ENCODE results near the gene SLC4A2.
"Not testable (repeated sequence)": the region's sequence is repeated elsewhere in the genome, so short reads cannot be mapped to it uniquely, and the experiment has no call there.

Gene SLC4A2

GRCh38 chr7:151043449-151043848, 15.9 kb upstream of the SLC4A2 start:
- H3K36me3 ChIP-seq (ENCODE audit: control insufficient read depth, insufficient read depth, low read length), result peaks cover 27% of the 10 kb centered on the region
- H3K9me3 ChIP-seq (ENCODE audit: control insufficient read depth, low read length); H3K4me3 ChIP-seq (ENCODE audit: insufficient read depth, low read depth, low read length, poor library complexity, severe bottlenecking); DNase-seq; H3K27ac ChIP-seq (ENCODE audit: insufficient read depth, low read length, poor library complexity, severe bottlenecking); H3K4me1 ChIP-seq (ENCODE audit: control insufficient read depth, insufficient read depth, low read length, poor library complexity, severe bottlenecking); H3K27me3 ChIP-seq (replicated peaks; ENCODE audit: control insufficient read depth, insufficient read depth, low read length, poor library complexity, severe bottlenecking): not testable (repeated sequence)

DNA sequence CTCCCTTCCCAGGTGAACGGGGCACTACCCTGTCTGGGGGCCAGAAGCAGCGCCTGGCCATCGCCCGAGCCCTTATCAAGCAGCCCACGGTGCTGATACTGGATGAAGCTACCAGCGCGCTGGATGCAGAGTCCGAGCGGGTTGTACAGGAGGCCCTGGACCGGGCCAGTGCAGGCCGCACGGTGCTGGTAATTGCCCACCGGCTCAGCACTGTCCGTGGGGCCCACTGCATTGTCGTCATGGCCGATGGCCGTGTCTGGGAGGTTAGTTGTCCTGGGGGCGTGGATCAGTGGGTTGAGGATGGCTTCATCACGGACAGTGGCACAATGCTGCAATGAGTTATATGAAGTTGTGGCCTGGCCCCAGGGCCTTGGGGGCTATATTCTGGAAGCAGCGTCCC, 15.4 kb upstream of the SLC4A2 start:
- Histone ChIP-seq H3K4me3 (ENCODE audit: insufficient read depth, low read depth, low read length, poor library complexity, severe bottlenecking) (no peak overlapping the region), H3K27ac (ENCODE audit: insufficient read depth, low read length, poor library complexity, severe bottlenecking) (no peak overlapping the region), H3K4me1 (ENCODE audit: control insufficient read depth, insufficient read depth, low read length, poor library complexity, severe bottlenecking) (peaks cover 4% of the 10 kb centered on the region), H3K36me3 (ENCODE audit: control insufficient read depth, insufficient read depth, low read length) (peaks cover 27% of the 10 kb centered on the region), H3K27me3 (replicated peaks; ENCODE audit: control insufficient read depth, insufficient read depth, low read length, poor library complexity, severe bottlenecking) (no peaks in the 10 kb centered on the region), H3K9me3 (ENCODE audit: control insufficient read depth, low read length) (no peaks in the 10 kb centered on the region)
- DNase-seq, result no peak

- Histone ChIP-seq H3K36me3 (ENCODE audit: control insufficient read depth, insufficient read depth, low read length) (peaks cover 27% of the 10 kb centered on the region), H3K9me3 (ENCODE audit: control insufficient read depth, low read length) (no peaks in the 10 kb centered on the region), H3K4me1 (ENCODE audit: control insufficient read depth, insufficient read depth, low read length, poor library complexity, severe bottlenecking) (no peaks in the 10 kb centered on the region), H3K27ac (ENCODE audit: insufficient read depth, low read length, poor library complexity, severe bottlenecking) (no peak overlapping the region), H3K27me3 (replicated peaks; ENCODE audit: control insufficient read depth, insufficient read depth, low read length, poor library complexity, severe bottlenecking) (no peaks in the 10 kb centered on the region), H3K4me3 (ENCODE audit: insufficient read depth, low read depth, low read length, poor library complexity, severe bottlenecking) (no peak overlapping the region)
- no peak for DNase-seq
These were observed 14.1 kb upstream of the SLC4A2 start for GRCh38 chr7:151045262-151045661.

GRCh38 chr7:151045967-151046366, 13.4 kb upstream of the SLC4A2 start:
- no peaks in the 10 kb centered on the region for H3K27me3 ChIP-seq (replicated peaks; ENCODE audit: control insufficient read depth, insufficient read depth, low read length, poor library complexity, severe bottlenecking)
- no peaks in the 10 kb centered on the region for H3K9me3 ChIP-seq (ENCODE audit: control insufficient read depth, low read length)
- H3K36me3 ChIP-seq (ENCODE audit: control insufficient read depth, insufficient read depth, low read length), result peaks cover 27% of the 10 kb centered on the region
- no peak overlapping the region for H3K27ac ChIP-seq (ENCODE audit: insufficient read depth, low read length, poor library complexity, severe bottlenecking)
- H3K4me1 ChIP-seq (ENCODE audit: control insufficient read depth, insufficient read depth, low read length, poor library complexity, severe bottlenecking), result peaks cover 4% of the 10 kb centered on the region
- no peak for DNase-seq
- H3K4me3 ChIP-seq (ENCODE audit: insufficient read depth, low read depth, low read length, poor library complexity, severe bottlenecking), result no peak overlapping the region

DNA sequence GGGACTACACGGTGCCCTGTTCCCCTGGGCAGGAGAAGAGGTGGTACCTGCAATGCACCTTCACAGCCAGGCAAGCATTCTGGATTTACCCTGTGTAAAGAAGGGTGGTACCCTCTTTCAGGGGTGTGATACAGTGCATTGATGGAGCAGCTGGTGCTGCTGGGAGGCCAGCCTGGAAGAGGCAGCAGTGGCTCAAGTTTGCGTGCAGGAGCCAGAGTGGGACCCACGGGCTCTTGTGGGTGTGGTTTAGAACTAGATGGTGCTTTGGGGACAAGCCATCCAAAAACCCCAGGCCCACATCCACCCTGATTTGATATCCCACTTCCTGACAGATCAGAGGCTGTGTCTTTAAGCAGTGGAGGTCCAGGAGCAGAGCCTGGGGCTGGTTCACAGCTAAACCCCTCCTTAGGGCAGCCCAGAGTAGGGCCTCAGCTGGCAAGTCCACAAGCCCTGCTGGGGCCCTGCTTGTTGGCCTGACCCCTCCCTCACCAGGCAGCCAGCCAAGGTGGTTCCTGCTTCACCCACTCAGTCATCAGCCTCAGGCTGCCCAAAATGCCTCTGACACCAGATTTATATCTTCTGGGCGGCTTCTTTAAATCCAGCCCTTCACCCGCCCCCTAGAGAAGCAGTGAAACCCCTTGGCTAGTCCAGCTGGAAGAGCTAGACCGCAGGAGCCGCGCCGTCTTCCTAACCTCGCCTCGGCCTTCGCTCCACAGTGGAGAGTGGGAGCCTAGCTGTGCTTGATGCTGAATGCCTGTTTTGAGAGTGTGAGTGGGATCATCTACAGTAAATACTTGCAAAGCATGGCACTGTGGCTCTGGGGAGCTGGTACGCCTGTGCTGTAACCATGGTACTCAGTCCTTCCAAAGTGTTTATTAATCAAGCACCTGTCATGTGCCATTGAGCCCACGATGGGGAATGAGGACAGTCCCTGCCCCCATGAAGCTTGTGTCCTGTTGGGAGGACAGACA, 12.5 kb upstream of the SLC4A2 start:
- Histone ChIP-seq H3K4me3 (ENCODE audit: insufficient read depth, low read depth, low read length, poor library complexity, severe bottlenecking) (no peak overlapping the region), H3K27ac (ENCODE audit: insufficient read depth, low read length, poor library complexity, severe bottlenecking) (no peak overlapping the region), H3K4me1 (ENCODE audit: control insufficient read depth, insufficient read depth, low read length, poor library complexity, severe bottlenecking) (peaks cover 6% of the 10 kb centered on the region), H3K9me3 (ENCODE audit: control insufficient read depth, low read length) (no peaks in the 10 kb centered on the region), H3K36me3 (ENCODE audit: control insufficient read depth, insufficient read depth, low read length) (peaks cover 27% of the 10 kb centered on the region), H3K27me3 (replicated peaks; ENCODE audit: control insufficient read depth, insufficient read depth, low read length, poor library complexity, severe bottlenecking) (no peaks in the 10 kb centered on the region)
- no peak for DNase-seq

DNA sequence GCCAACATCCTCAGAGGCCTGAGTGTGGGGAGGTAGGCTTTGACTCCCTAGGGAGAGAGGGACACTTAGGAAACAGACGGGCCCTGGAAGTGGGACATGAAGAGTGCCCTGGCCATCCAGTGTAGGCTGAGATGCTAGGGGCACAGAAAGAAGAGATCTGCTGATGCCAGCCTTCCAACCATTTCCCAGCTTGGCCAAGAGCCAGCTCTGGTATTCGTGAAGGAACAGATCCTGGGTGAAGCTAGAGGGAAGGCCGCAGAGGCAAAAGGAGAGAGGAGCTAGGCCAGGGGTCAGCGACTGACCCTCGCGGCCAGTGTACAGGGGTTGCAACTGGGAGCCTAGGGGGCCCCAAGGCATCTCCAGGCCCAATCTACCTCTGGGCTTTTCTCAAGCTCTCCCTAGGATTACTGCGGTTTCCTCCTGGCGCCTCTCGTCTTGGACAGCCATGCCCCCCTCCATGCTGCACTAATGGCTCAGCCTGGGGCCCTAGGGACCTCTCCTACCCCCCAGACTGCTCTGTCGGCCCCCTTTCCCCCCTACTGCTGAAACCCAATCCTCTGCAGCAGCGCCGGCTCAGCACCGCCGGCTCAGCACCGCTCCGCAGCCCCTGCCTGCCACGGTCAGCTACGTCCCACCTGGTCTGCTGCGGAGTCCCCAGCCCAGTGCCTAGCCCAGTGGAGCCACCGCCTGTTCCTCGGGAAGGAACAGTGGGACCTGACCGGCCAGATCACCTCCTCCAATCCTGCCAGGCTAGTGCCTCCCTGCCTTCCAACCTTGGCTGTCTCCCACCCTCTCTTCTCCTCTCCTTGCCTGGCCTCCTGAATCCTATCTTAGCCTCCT, 11.2 kb upstream of the SLC4A2 start, which contains the start of gene ASIC3:
ASIC3 (plus strand) TSS at position 556 of the 840 bp plus-strand sequence. CDS start 355 bp downstream, outside the sequence.
- Histone ChIP-seq H3K27ac (ENCODE audit: insufficient read depth, low read length, poor library complexity, severe bottlenecking) (no peak within 1 kb of the TSS), H3K27me3 (replicated peaks; ENCODE audit: control insufficient read depth, insufficient read depth, low read length, poor library complexity, severe bottlenecking) (no peaks in the 10 kb centered on the region), H3K36me3 (ENCODE audit: control insufficient read depth, insufficient read depth, low read length) (peaks cover 18% of the 10 kb centered on the region), H3K4me3 (ENCODE audit: insufficient read depth, low read depth, low read length, poor library complexity, severe bottlenecking) (no peak within 1 kb of the TSS), H3K4me1 (ENCODE audit: control insufficient read depth, insufficient read depth, low read length, poor library complexity, severe bottlenecking) (peaks cover 6% of the 10 kb centered on the region), H3K9me3 (ENCODE audit: control insufficient read depth, low read length) (no peaks in the 10 kb centered on the region)
- DNase-seq, result no peak

DNA sequence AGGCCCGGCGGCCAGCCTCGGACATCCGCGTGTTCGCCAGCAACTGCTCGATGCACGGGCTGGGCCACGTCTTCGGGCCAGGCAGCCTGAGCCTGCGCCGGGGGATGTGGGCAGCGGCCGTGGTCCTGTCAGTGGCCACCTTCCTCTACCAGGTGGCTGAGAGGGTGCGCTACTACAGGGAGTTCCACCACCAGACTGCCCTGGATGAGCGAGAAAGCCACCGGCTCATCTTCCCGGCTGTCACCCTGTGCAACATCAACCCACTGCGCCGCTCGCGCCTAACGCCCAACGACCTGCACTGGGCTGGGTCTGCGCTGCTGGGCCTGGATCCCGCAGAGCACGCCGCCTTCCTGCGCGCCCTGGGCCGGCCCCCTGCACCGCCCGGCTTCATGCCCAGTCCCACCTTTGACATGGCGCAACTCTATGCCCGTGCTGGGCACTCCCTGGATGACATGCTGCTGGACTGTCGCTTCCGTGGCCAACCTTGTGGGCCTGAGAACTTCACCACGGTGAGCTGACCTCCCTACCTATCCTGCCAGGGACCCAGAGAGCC, 10.4 kb upstream of the SLC4A2 start:
- H3K27me3 ChIP-seq (replicated peaks; ENCODE audit: control insufficient read depth, insufficient read depth, low read length, poor library complexity, severe bottlenecking), result no peaks in the 10 kb centered on the region
- peaks cover 6% of the 10 kb centered on the region for H3K4me1 ChIP-seq (ENCODE audit: control insufficient read depth, insufficient read depth, low read length, poor library complexity, severe bottlenecking)
- no peak overlapping the region for H3K27ac ChIP-seq (ENCODE audit: insufficient read depth, low read length, poor library complexity, severe bottlenecking)
- H3K36me3 ChIP-seq (ENCODE audit: control insufficient read depth, insufficient read depth, low read length), result peaks cover 16% of the 10 kb centered on the region
- DNase-seq, result no peak
- no peaks in the 10 kb centered on the region for H3K9me3 ChIP-seq (ENCODE audit: control insufficient read depth, low read length)
- no peak overlapping the region for H3K4me3 ChIP-seq (ENCODE audit: insufficient read depth, low read depth, low read length, poor library complexity, severe bottlenecking)

DNA sequence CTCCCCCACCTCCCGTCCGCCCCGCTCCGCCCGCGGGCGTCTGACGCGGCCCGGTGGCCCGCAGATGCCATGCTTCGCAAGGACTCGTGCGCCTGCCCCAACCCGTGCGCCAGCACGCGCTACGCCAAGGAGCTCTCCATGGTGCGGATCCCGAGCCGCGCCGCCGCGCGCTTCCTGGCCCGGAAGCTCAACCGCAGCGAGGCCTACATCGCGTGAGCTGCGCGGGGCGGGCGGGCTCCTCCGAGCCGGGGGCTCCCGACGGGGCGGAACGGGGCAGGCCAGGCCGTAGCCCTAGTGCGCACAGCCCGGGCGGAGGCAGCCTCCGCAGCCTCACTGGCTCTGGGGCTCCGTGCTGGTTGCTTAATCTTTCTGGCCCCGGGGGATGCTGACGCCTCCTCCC, 8.3 kb upstream of the SLC4A2 start:
- Histone ChIP-seq H3K36me3 (ENCODE audit: control insufficient read depth, insufficient read depth, low read length) (peaks cover 5% of the 10 kb centered on the region), H3K4me3 (ENCODE audit: insufficient read depth, low read depth, low read length, poor library complexity, severe bottlenecking) (no peak overlapping the region), H3K9me3 (ENCODE audit: control insufficient read depth, low read length) (no peaks in the 10 kb centered on the region), H3K27ac (ENCODE audit: insufficient read depth, low read length, poor library complexity, severe bottlenecking) (no peak overlapping the region), H3K27me3 (replicated peaks; ENCODE audit: control insufficient read depth, insufficient read depth, low read length, poor library complexity, severe bottlenecking) (no peaks in the 10 kb centered on the region), H3K4me1 (ENCODE audit: control insufficient read depth, insufficient read depth, low read length, poor library complexity, severe bottlenecking) (peaks cover 6% of the 10 kb centered on the region)
- peak; percentile 27 to 35 (median 31) for DNase-seq

- no peak for DNase-seq
- Histone ChIP-seq H3K27ac (ENCODE audit: insufficient read depth, low read length, poor library complexity, severe bottlenecking) (no peak overlapping the region), H3K9me3 (ENCODE audit: control insufficient read depth, low read length) (no peaks in the 10 kb centered on the region), H3K4me1 (ENCODE audit: control insufficient read depth, insufficient read depth, low read length, poor library complexity, severe bottlenecking) (peaks cover 14% of the 10 kb centered on the region), H3K4me3 (ENCODE audit: insufficient read depth, low read depth, low read length, poor library complexity, severe bottlenecking) (no peak overlapping the region), H3K36me3 (ENCODE audit: control insufficient read depth, insufficient read depth, low read length) (no peaks in the 10 kb centered on the region), H3K27me3 (replicated peaks; ENCODE audit: control insufficient read depth, insufficient read depth, low read length, poor library complexity, severe bottlenecking) (no peaks in the 10 kb centered on the region)
These were observed 6.3 kb upstream of the SLC4A2 start for GRCh38 chr7:151053096-151053495.
